ACC112 (cell line): ENCODE results near the gene ZNF653.

Experiments
- H2AFZ ChIP-seq: fragments of 200-600 bp; sonication (generic); one replicate; pipeline ENCODE4 v1.6.0; 2017; ENCODE audit warnings: antibody characterized with exemption, low read length; ENCODE audit not compliant: unreplicated experiment
- H3K27ac ChIP-seq: fragments of 200-600 bp; sonication (generic); 2 replicates; pipeline ENCODE4 v1.5.1; 2014; ENCODE audit warnings: low read depth, mild to moderate bottlenecking, antibody characterized with exemption, low read length, moderate library complexity
- H3K27me3 ChIP-seq: fragments of 200-600 bp; sonication (generic); 2 replicates; pipeline ENCODE4 v1.6.1; 2014; ENCODE audit warnings: mild to moderate bottlenecking, antibody characterized with exemption, low read length, moderate library complexity, mixed read lengths; ENCODE audit not compliant: insufficient read depth
- H3K36me3 ChIP-seq: fragments of 200-600 bp; sonication (generic); 2 replicates; pipeline ENCODE4 v1.6.1; 2016; ENCODE audit warnings: mild to moderate bottlenecking, antibody characterized with exemption, low read length, moderate library complexity, mixed read lengths; ENCODE audit not compliant: insufficient read depth
- H3K4me1 ChIP-seq: fragments of 200-600 bp; sonication (generic); one replicate; pipeline ENCODE4 v1.6.1; 2016; ENCODE audit warnings: low read length, mixed read lengths; ENCODE audit not compliant: insufficient read depth, unreplicated experiment, control insufficient read depth
- H3K4me3 ChIP-seq: fragments of 200-600 bp; sonication (generic); 2 replicates; pipeline ENCODE4 v1.5.1; 2014; ENCODE audit warnings: mild to moderate bottlenecking, low read depth, low read length
- H3K79me2 ChIP-seq: fragments of 200-600 bp; sonication (generic); one replicate; pipeline ENCODE4 v1.6.0; 2016; ENCODE audit warnings: low read length; ENCODE audit not compliant: control insufficient read depth, unreplicated experiment, insufficient read depth

Gene ZNF653

DNA sequence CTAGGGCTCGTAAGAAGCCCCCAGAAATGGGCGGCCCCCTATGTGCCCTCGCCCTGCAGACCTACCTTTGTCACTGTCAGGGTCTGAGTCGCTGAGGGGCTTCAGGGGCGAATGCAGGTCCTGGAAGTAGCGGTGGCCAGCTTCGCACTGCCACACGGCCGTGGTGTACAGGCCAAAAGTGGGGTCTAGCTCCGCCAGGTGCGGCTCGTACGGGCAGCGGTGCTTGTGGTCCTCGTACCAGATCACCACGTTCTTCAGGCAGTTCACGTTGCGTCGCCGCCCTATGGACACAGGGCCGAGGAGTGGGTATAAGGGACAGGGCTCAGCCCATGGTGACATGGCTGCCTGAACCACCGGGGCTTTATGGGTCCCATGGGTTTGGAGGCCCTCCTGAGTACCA, 9.8 kb downstream of the ZNF653 start:
- no peaks in the 10 kb centered on the region for H3K4me1 ChIP-seq
- no peaks in the 10 kb centered on the region for H3K79me2 ChIP-seq
- H3K4me3 ChIP-seq: no peak overlapping the region
- no peaks in the 10 kb centered on the region for H3K27me3 ChIP-seq
- no peak overlapping the region for H2AFZ ChIP-seq
- H3K27ac ChIP-seq: no peak overlapping the region
- H3K36me3 ChIP-seq: no peaks in the 10 kb centered on the region

DNA sequence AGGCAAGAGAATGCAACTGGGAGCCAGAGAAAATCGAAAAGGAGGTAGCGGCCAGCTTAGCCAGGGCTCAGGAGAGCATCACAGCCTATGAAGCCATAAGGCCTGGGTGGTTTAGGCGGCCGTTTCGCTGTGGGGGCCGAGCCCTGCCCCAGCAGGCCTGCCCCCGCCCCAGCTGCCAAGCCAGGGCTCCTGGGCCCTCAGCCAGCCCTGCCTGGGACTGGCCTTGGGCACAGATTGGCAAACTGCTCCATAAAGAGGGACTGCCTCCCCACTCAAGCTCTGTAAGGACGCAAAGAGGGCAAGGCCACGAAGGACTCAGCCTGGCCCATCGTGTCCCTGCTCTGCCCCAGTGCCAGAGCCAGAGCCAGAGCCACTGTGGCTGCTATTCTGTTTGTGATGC, 10.2 kb downstream of the ZNF653 start:
- no peak overlapping the region for H2AFZ ChIP-seq
- H3K4me1 ChIP-seq: no peaks in the 10 kb centered on the region
- no peaks in the 10 kb centered on the region for H3K27me3 ChIP-seq
- no peaks in the 10 kb centered on the region for H3K36me3 ChIP-seq
- H3K4me3 ChIP-seq: no peak overlapping the region
- H3K79me2 ChIP-seq: no peaks in the 10 kb centered on the region
- no peak overlapping the region for H3K27ac ChIP-seq

DNA sequence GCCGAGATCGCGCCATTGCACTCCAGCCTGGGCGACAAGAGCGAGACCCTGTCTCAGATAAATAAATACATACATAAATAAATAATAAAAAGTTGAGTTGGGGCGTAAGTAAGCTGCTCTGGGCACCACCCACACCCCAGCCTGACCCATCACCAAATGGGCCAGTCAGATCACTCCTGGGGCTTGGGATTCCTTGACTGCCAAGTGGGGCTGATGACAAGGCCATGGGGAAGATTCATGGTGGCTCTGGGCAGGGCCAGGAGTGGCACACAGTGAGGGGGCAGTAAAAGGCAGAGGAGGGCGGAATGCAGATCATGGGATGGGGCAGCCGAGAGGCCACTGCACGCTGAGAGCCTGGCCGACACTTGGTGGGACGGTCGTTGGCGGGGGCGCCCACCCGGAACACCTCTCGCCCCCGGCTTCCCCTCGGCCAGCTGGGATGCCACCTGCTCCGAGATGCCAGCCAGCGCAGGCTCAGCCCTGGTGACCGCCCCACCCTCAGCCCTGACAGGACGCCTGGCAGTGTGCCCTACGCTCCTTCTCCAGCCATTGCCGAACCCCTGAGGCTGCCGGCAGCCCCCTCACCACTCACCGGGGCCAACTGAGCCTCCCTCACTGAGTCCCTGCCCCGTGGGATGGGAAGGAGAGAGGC, 10.9 kb downstream of the ZNF653 start:
- no peak overlapping the region for H3K27ac ChIP-seq
- H2AFZ ChIP-seq: no peak overlapping the region
- no peak overlapping the region for H3K4me3 ChIP-seq
- H3K27me3 ChIP-seq: no peaks in the 10 kb centered on the region
- H3K4me1 ChIP-seq: no peaks in the 10 kb centered on the region
- H3K36me3 ChIP-seq: no peaks in the 10 kb centered on the region
- H3K79me2 ChIP-seq: no peaks in the 10 kb centered on the region

DNA sequence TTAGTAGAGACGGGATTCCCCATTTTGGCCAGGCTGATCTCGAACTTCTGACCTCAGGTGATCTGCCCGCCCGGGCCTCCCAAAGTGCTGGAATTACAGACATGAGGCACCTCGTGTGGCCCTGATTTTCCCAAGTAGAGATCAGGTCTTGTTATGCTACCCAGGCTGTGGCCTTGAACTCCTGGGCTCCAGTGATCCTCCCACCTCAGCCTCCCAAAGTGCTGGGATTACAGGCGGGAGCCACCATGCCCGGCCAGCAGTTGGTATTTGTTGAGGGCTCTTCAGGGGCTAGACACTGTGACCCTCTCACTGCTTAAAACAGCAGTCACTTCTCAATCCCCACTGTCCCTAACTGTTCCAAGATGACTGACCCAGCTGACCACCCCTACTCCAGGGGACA, 16.3 kb downstream of the ZNF653 start:
- H3K36me3 ChIP-seq: no peaks in the 10 kb centered on the region
- H3K27me3 ChIP-seq: no peaks in the 10 kb centered on the region
- H2AFZ ChIP-seq: no peak overlapping the region
- no peak overlapping the region for H3K27ac ChIP-seq
- H3K4me3 ChIP-seq: no peak overlapping the region
- no peaks in the 10 kb centered on the region for H3K79me2 ChIP-seq
- no peaks in the 10 kb centered on the region for H3K4me1 ChIP-seq

DNA sequence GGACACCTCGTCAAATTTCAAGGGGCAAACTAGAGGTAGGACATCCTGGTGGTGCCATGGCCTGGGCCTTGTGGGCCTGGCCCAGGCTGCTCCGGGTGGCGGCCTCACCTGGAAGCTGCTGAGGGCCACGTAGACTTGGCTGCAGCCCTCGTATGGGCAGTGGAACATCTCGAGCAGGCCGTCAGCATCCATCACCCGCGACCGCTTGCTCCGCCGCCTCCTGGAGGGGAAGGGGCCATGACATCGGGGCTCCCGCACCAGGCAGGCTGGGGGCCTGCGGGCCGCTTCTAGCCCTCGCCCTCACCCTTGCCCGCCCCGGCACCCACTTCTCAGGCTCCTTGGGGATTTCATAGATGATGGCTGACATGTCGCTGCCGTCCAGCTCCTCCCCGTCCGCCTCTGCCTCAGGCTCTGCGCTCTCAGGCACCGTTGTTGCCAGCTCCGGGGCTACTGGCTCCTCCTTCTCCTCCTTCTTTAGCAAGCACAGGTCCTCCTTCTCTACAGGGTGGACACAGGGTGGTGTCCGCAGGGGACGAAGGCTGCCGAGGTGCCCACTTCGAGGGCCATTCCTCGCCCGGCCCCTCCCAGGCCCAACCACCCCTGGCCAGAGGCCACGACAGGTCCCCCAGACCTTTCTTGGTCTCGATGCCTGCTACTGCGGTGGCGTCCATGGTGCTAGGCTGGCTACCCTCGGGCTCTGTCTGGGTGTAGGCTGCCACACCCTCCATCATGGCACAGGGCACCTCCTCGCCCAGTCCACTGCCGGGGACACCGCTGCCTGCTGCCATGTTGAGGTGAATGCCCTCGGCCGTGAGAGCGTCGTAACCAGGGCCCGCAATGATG, 18.8 kb downstream of the ZNF653 start:
- Histone ChIP-seq H3K4me1 (no peaks in the 10 kb centered on the region), H3K4me3 (no peak overlapping the region), H3K27ac (no peak overlapping the region), H2AFZ (no peak overlapping the region), H3K27me3 (peaks cover 5% of the 10 kb centered on the region; the same call in 1 of the 2 replicates), H3K36me3 (no peaks in the 10 kb centered on the region), H3K79me2 (no peaks in the 10 kb centered on the region)

DNA sequence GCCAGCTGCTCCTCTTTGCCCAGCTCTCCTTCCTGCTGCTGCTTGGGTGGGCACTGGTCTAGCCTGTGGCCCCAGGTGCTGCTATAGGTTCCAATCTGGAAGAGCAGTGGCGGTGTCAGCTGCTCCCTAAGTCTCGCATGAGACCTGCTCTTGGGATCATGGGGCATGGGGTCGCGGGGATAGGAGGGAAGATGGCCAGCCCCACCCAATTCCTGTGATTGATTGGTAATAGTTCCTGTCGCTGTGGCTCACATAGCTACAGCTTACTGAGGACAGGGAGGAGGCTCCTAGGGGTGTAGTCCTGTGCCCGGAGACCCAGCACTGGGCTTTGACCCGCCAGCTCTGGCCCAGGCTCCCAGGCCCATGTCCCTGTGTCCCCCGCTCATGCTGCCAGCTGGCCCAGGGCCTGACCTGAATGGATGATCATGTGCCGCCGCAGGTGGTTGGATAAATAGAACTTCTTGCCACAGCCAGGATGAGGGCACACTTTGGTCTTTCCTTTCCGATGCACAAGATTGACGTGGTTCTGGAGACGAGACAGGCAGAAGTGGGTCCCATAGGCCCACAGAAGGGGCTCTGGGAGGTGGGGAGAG, 20.3 kb downstream of the ZNF653 start:
- Histone ChIP-seq H3K36me3 (no peaks in the 10 kb centered on the region), H3K79me2 (no peaks in the 10 kb centered on the region), H3K27ac (no peak overlapping the region), H3K27me3 (peaks cover 18% of the 10 kb centered on the region), H2AFZ (no peak overlapping the region), H3K4me1 (no peaks in the 10 kb centered on the region), H3K4me3 (no peak overlapping the region)

DNA sequence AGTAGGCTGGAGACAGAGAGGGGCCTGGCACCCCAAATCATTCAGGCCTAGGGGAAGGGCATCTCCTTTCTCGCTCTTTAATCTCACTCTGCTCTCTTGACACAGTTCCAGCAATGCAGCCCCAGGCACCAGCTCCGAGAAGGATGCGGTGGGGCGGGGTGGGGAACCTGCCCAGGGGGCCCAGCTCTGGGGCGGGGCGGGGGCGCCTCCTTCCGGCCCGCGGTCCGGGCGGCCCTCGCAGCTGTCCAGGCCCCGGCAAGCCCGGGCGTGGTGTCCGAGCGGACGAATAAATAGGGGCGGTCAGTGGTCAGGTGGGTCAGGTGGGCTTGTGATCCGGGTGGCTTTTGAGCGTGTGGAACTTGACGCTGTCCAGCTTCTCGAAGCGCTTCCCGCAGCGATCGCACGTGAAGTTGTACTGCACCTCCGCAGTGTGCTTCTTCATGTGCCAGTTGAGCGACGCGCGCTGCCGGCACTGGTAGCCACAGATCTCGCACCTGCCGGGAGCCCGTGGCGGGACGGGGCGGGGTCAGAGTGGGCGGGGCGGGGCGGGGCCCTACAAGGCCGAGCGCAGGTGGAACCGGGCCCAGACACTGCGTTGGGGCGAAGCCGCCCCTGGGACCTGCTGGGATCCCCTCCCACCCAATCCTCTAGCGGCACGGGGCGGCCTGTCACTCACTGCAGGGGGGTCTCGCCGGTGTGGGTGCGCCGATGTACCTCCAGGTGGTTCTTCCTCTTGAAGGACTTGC, 22.1 kb downstream of the ZNF653 start:
- H3K4me1 ChIP-seq: no peaks in the 10 kb centered on the region
- no peak overlapping the region for H3K27ac ChIP-seq
- H3K4me3 ChIP-seq: no peak overlapping the region
- peaks cover 27% of the 10 kb centered on the region for H3K27me3 ChIP-seq
- H3K79me2 ChIP-seq: no peaks in the 10 kb centered on the region
- H2AFZ ChIP-seq: no peak overlapping the region
- H3K36me3 ChIP-seq: no peaks in the 10 kb centered on the region

DNA sequence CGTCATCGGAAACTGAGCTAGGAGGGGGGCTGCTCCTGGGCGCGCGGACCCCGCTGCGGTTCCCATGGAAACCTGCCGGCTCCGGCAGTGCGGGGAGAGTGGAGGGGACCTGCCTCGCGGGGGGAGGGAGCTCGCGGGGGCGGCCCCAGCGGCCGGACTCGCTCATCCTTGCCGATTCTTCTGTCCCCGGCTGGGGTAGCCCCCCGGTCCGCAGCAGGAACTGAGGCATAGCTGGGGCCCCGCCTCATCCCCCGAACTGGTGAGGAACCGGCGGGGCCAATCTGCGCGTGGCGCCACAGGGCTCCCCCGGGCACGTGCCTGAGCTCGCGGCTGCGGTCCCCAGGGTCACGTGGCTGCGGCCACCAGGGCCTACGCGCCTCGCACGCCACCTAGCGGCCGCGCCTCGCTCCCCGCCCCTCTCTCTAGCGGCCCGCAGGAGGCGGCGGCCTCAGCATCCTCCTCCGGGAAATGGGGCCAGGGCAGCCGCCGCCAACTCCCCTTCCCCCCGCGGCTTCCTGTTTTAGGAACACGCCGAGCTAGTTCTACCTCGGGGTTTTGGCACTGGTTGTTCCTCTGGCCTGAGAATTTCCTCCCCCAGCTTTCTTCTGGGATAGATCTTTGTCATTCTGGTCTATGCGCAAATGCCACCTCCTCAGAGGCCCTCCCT, 23.1 kb downstream of the ZNF653 start:
- H3K27me3 ChIP-seq: peaks cover 27% of the 10 kb centered on the region
- no peaks in the 10 kb centered on the region for H3K79me2 ChIP-seq
- H3K4me1 ChIP-seq: no peaks in the 10 kb centered on the region
- peak overlapping the region; percentile 48 for H2AFZ ChIP-seq
- no peaks in the 10 kb centered on the region for H3K36me3 ChIP-seq
- peak overlapping the region; percentile 76 for H3K4me3 ChIP-seq
- no peak overlapping the region for H3K27ac ChIP-seq

DNA sequence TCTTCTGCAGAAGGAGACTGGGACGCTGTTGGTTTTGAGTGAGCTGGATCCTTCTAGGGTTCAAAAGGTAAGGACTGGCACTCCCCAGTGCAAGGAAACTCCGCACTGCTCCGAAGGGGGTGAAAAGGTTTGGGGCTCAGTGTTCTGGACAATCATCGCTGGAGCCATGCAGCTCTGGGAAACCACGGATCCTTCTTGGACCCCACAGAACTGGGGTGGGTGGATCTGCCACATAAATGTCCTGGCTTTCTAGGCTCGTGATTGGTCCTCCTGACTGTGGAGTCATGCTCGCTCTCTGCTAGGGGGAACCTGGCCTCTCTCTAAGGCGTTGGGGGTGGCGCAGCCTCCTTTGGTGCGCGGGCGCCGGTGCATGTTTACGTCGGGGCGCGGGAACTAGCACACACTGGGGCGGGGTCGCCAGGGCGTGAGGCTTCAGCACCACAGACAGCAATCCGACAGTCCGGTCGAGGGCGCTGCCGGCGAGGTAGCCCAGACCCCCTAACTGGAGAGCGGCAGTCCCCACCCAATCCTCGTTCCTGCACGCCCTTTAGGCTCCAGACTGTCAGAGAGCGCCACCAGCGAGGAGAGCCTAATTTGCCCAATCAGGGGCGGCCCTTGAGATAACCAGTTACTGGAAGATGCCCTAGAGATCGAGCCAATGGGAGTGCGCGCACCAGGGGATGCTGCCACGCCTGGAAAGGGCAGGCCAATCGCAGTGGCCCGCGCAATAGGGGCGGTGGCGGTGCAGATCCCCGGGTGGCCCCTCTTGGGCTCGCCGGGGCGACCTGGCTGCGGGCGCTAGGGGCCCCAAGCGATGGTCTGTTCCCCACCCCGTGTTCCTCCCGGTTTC, 23.9 kb downstream of the ZNF653 start:
- no peaks in the 10 kb centered on the region for H3K79me2 ChIP-seq
- no peaks in the 10 kb centered on the region for H3K4me1 ChIP-seq
- H3K27me3 ChIP-seq: peaks cover 27% of the 10 kb centered on the region
- no peak overlapping the region for H3K27ac ChIP-seq
- no peaks in the 10 kb centered on the region for H3K36me3 ChIP-seq
- peak overlapping the region; percentile 76 for H3K4me3 ChIP-seq
- H2AFZ ChIP-seq: peak overlapping the region; percentile 48
